ENCODE measurements around the gene STOX2. TPM values are rescaled to one million over a fixed set of nuclear protein-coding genes. Genes with fewer than 3 reads are reported as not detected.

STOX2 gene
- total RNA-seq, 1 donor from 2014 or later = 11.6 TPM

DNA sequence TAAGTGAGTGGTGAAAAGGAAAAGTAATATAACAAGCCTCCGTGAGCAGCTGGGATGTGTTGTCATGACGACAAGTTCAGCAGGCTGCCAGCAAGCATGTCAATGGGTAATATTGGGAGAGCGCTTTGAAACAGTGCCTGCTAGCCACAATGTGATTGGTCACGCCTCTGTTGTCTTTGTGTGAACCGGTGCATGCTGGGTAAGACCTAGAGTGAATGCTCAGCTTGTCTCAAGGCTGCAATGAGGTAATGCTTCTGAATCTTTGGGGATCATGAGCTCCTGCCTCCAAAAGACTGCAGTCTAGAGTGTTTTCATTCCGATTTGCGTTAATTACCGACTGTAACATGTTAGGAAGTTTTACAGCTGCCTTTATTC is 54.9 kb downstream of the STOX2 start:
- Histone ChIP-seq H3K9ac (no peak overlapping the region), H3K4me3 (peak overlapping the region; percentile 20), H2AFZ (replicated peaks) (peak overlapping the region; percentile 17), H3K9me3 (ENCODE audit: low read depth) (no peaks in the 10 kb centered on the region), H3K36me3 (no peaks in the 10 kb centered on the region), H3K4me1 (peaks cover 54% of the 10 kb centered on the region), H3K27me3 (no peaks in the 10 kb centered on the region), H4K20me1 (ENCODE audit: low read depth) (peaks cover 13% of the 10 kb centered on the region), H3K27ac (no peak overlapping the region), H3K4me2 (peak overlapping the region; percentile 65), H3K79me2 (ENCODE audit: low read depth) (peaks cover 41% of the 10 kb centered on the region), H3F3A (ENCODE audit: low read depth) (peaks cover 16% of the 10 kb centered on the region)
- Mint-ChIP-seq H3K27ac (no peak overlapping the region), H3K9me3 (no peaks in the 10 kb centered on the region), H3K4me1 (peaks cover 39% of the 10 kb centered on the region), H3K36me3 (peaks cover 6% of the 10 kb centered on the region), H3K27me3 (ENCODE audit: insufficient read depth, low read depth) (no peaks in the 10 kb centered on the region), H3K4me3 (no peak overlapping the region)
- peak; percentile 86 for DNase-seq (ENCODE audit: low spot score)
- TF ChIP-seq EZH2 (IDR thresholded peaks at IDR 0.05) = no peak
- TF ChIP-seq, protein P1, sequence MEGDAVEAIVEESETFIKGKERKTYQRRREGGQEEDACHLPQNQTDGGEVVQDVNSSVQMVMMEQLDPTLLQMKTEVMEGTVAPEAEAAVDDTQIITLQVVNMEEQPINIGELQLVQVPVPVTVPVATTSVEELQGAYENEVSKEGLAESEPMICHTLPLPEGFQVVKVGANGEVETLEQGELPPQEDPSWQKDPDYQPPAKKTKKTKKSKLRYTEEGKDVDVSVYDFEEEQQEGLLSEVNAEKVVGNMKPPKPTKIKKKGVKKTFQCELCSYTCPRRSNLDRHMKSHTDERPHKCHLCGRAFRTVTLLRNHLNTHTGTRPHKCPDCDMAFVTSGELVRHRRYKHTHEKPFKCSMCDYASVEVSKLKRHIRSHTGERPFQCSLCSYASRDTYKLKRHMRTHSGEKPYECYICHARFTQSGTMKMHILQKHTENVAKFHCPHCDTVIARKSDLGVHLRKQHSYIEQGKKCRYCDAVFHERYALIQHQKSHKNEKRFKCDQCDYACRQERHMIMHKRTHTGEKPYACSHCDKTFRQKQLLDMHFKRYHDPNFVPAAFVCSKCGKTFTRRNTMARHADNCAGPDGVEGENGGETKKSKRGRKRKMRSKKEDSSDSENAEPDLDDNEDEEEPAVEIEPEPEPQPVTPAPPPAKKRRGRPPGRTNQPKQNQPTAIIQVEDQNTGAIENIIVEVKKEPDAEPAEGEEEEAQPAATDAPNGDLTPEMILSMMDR (IDR thresholded peaks at IDR 0.05) = no peak
- no peak for TF ChIP-seq EZH2phosphoT487 (IDR thresholded peaks at IDR 0.05)

- DNase-seq (ENCODE audit: low spot score) = no peak
- Mint-ChIP-seq H3K27ac (no peak overlapping the region), H3K9me3 (peaks cover 4% of the 10 kb centered on the region), H3K4me1 (peaks cover 29% of the 10 kb centered on the region), H3K27me3 (ENCODE audit: insufficient read depth, low read depth) (no peaks in the 10 kb centered on the region), H3K36me3 (peaks cover 7% of the 10 kb centered on the region), H3K4me3 (no peak overlapping the region)
- Histone ChIP-seq H3K4me2 (peak overlapping the region; percentile 65), H3K4me1 (peaks cover 44% of the 10 kb centered on the region), H3K9ac (no peak overlapping the region), H3K9me3 (ENCODE audit: low read depth) (no peaks in the 10 kb centered on the region), H3F3A (ENCODE audit: low read depth) (peaks cover 16% of the 10 kb centered on the region), H3K27me3 (no peaks in the 10 kb centered on the region), H2AFZ (replicated peaks) (no peak overlapping the region), H4K20me1 (ENCODE audit: low read depth) (peaks cover 13% of the 10 kb centered on the region), H3K4me3 (no peak overlapping the region), H3K36me3 (no peaks in the 10 kb centered on the region), H3K27ac (no peak overlapping the region), H3K79me2 (ENCODE audit: low read depth) (peaks cover 45% of the 10 kb centered on the region)
- no peak for TF ChIP-seq EZH2 (IDR thresholded peaks at IDR 0.05)
Measured at GRCh38 chr4:183960962-183961541, 55.9 kb downstream of the STOX2 start.

- Histone ChIP-seq H3K36me3 (no peaks in the 10 kb centered on the region), H3F3A (ENCODE audit: low read depth) (peaks cover 16% of the 10 kb centered on the region), H3K27me3 (no peaks in the 10 kb centered on the region), H3K27ac (no peak overlapping the region), H3K4me1 (peaks cover 44% of the 10 kb centered on the region), H3K4me2 (peak overlapping the region; percentile 65), H3K9ac (no peak overlapping the region), H3K4me3 (no peak overlapping the region), H2AFZ (replicated peaks) (no peak overlapping the region), H4K20me1 (ENCODE audit: low read depth) (peaks cover 13% of the 10 kb centered on the region), H3K9me3 (ENCODE audit: low read depth) (no peaks in the 10 kb centered on the region), H3K79me2 (ENCODE audit: low read depth) (peaks cover 47% of the 10 kb centered on the region)
- peaks cover 4% of the 10 kb centered on the region for H3K9me3 Mint-ChIP-seq
- peaks cover 11% of the 10 kb centered on the region for H3K36me3 Mint-ChIP-seq
- peaks cover 23% of the 10 kb centered on the region for H3K4me1 Mint-ChIP-seq
- H3K4me3 Mint-ChIP-seq = peak overlapping the region; percentile 0
- no peaks in the 10 kb centered on the region for H3K27me3 Mint-ChIP-seq (ENCODE audit: insufficient read depth, low read depth)
- H3K27ac Mint-ChIP-seq = peak overlapping the region; percentile 89
- DNase-seq (ENCODE audit: low spot score) = peak; percentile 49
- TF ChIP-seq, protein P1 (IDR thresholded peaks at IDR 0.05) = no peak
- TF ChIP-seq EZH2 (IDR thresholded peaks at IDR 0.05) (no peak), EZH2phosphoT487 (IDR thresholded peaks at IDR 0.05) (no peak)
Measured at GRCh38 chr4:183961795-183962194, 56.7 kb downstream of the STOX2 start.

DNA sequence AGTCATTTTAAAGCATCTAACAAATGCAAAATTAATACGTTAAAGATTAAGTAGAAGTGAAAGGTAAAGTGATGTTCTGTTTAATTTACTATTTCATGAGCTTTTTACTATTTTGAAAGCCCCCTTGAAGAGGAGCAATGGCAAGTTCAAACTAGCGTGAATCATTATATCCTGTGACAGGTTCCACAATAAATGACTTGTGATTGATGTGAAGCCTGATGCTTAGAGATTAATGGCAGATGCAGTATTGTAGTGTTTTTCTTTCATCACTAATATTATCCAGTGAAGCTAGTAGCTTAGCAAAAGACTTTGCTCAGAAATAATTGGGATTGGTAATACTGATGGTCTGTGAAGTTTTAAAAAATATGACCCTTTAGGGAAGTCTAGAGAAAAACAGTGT is 57.3 kb downstream of the STOX2 start:
- Mint-ChIP-seq H3K36me3 (peaks cover 15% of the 10 kb centered on the region), H3K27me3 (ENCODE audit: insufficient read depth, low read depth) (peaks cover 1% of the 10 kb centered on the region), H3K9me3 (peaks cover 6% of the 10 kb centered on the region), H3K4me1 (peaks cover 26% of the 10 kb centered on the region), H3K27ac (peak overlapping the region; percentile 89), H3K4me3 (peak overlapping the region; percentile 0)
- no peaks in the 10 kb centered on the region for H3K9me3 ChIP-seq (ENCODE audit: low read depth)
- no peak overlapping the region for H3K9ac ChIP-seq
- H3K27me3 ChIP-seq = no peaks in the 10 kb centered on the region
- H3K4me1 ChIP-seq = peaks cover 44% of the 10 kb centered on the region
- no peak overlapping the region for H2AFZ ChIP-seq (replicated peaks)
- H3K27ac ChIP-seq = no peak overlapping the region
- no peaks in the 10 kb centered on the region for H3K36me3 ChIP-seq
- peaks cover 16% of the 10 kb centered on the region for H3F3A ChIP-seq (ENCODE audit: low read depth)
- no peak for DNase-seq (ENCODE audit: low spot score)
- peaks cover 48% of the 10 kb centered on the region for H3K79me2 ChIP-seq (ENCODE audit: low read depth)
- TF ChIP-seq, protein P1 (IDR thresholded peaks at IDR 0.05) = no peak
- no peak for TF ChIP-seq EZH2 (IDR thresholded peaks at IDR 0.05)
- TF ChIP-seq EZH2phosphoT487 (IDR thresholded peaks at IDR 0.05) = no peak
- H3K4me3 ChIP-seq = no peak overlapping the region
- peaks cover 13% of the 10 kb centered on the region for H4K20me1 ChIP-seq (ENCODE audit: low read depth)
- H3K4me2 ChIP-seq = no peak overlapping the region

Data from neural progenitor cell (in vitro differentiated cells).